Femur (tissue), 1 donor: ENCODE results near the gene SLC35E1.
"Not testable (repeated sequence)": the region's sequence is repeated elsewhere in the genome, so short reads cannot be mapped to it uniquely, and the experiment has no call there.

Experiments
- DNase-seq: peaks from one replicate; pipeline ENCODE4 v3.0.0-alpha.2; 2017

SLC35E1 gene

DNA sequence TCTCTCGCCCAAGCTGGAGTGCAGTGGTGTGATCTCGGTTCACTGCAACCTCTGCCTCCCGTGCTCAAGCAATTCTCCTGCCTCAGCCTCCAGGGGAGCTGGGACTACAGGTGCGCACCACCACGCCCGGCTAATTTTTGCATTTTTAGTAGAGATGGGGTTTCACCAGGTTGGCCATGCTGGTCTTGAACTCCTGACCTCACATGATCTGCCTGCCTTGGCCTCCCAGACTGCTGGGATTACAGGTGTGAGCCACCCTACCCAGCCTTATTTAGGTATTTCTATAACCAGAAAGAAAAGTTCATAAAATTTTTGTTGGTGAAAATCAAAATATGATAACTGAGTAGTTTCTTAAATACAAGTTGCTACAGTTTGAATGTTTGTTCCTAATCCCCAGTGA lies 28.5 kb downstream of the SLC35E1 start:
- DNase-seq: not testable (repeated sequence)

DNA sequence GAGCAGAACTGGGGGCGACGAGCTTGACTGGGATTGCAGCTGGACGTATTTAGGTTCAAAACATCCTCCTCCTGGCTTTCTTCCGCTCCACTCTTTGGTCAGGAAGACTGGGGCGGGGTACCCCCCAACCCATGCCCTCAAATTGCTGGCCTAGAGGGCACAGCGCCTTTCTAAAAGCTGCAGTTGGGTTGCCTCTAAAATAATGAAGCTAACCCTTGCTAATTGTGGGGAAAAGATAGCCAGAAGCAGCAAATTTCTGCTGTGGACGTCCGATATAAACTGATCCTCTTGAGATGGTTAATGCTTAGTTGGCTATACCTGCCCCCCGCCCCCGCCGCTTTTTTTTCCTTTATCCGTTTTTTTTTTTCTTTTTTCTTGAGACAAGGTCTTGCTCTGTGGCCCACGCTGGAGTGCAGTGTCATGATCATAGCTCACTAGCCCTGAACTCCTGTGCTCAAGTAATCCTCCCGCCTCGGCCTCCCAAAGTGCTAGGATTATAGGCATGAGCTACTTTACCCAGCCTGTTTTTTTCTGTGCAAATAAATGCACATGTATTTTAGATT lies 29.2 kb downstream of the SLC35E1 start:
- no peak for DNase-seq

DNA sequence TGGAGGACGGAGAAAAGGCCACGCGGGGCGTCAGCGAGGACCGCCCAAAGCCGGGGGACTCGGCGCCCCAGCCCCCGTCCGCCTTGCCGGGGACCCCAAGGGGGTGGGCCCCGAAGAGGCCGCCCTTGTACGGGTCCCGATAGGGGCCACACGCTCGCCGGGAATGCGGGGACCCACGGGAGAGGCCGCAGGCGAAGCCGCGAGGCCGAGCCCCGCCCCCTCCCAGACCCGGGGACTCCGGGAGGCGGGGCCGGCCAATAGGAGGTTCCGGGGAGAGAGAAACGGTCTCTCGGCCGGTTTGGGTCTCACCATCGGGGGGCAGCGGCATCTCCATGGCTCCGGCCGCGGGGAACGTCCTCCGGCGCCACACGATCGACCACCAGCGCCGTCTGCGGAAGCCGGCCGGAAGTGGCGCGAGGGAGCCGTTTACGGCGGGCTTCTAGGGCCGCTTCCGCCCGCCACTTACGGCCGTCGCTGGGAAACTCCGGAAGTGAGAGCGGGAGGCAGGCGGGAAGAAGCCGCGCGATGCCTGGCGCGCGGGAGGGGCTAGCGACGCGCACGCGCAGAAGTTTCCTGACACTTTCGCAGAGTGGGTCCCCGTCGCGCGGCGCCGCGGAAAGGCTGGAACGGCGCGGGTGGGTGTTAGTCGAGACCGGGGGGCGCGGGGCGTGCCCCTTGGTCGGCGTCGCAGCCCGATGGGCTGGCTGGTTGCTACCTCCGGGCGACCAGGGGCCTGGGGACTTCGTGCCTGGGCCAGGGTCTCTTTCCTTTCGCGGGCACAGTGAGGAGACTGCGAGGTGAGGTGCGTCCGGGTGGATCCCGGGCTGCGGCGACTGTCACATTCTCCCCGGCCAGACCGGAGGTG lies 29.9 kb downstream of the SLC35E1 start, which contains the start of gene CHERP:
Gene CHERP, minus strand, starts transcription at position 393 of the 865 bp plus-strand sequence. Its CDS starts 59 bp downstream, at position 334.
- peak; percentile 97 for DNase-seq

DNA sequence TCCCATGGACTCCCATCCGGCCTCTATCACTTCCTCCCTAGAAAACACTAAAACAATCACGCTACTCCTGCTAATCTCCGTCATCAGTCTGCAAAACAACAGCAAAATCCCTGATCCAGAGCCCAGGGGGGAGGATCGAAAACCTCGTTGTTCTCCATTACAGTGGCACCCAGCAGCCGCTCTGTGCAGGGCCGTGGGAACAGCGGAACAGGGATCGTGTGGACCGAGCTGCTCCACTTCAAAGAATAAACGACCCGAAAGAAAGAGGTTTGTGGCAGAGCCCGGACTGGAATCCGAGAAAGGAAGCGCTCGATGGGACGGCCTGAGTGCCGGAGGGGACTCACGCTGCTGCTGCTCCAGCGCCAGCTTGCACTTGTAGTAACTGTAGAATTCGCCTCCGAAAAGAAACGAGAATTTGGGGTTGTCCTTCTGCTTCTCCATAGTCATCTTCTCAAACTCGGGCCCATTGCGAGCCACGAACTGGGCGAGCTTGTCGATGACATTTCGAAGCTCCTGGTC lies 30.6 kb downstream of the SLC35E1 start:
- DNase-seq: no peak

DNA sequence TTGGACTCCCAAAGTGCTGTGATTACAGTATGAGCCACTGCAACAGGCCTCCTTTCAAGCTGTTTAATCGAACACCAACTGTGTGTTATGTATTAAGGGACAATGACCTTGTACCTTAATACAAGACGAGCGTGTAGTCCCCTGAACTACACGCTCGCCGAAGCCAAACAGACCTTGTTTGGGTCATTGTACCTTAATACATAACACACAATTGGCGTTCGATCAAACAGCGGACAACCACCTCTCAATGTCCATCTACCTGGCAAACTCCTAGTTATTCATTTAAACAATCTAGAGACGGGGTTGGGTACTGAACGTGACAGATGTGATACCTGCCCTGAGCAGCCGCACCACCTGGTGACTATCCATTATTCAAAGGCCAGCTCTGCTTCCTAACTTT lies 31.3 kb downstream of the SLC35E1 start:
- DNase-seq: no peak

DNA sequence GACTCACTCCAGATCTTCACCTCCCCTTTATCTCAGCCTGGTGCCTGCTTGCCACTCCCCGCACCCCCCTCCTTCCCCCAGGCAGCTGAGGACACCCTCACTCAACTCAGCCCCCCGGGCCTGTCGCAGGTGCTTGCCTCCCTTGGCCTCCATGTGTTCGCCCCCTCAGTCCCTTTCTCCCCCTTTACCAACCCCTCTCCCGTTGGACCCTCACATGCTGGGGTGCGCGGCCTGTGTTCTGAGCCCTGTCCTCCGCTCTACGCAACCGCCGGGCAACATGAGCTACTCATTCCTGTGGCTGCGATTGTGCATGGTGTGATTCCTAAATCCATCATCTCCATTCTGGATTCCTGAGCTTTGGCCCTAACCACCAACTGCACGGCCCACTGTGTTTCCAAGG lies 35.1 kb downstream of the SLC35E1 start:
- no peak for DNase-seq

DNA sequence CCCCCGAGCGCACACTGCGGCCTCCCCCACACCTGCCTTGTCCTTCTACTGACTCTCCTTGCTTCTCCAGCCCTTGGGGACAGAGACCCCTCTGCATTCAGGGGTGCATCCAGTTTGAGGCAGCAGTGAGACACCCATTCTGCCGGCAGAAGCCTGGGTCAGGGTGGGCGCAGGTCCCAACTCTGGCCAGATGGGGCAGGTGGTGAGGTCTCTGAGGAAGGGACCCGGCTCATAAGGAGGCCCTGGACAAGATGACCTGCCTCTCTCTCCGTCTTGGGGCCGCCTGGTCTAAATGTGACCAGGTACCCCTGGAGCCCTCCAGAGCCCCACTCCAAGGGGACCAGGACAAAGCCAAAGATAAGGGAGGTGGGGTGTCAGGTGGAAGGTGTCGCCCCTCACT lies 36.1 kb downstream of the SLC35E1 start:
- DNase-seq: no peak

DNA sequence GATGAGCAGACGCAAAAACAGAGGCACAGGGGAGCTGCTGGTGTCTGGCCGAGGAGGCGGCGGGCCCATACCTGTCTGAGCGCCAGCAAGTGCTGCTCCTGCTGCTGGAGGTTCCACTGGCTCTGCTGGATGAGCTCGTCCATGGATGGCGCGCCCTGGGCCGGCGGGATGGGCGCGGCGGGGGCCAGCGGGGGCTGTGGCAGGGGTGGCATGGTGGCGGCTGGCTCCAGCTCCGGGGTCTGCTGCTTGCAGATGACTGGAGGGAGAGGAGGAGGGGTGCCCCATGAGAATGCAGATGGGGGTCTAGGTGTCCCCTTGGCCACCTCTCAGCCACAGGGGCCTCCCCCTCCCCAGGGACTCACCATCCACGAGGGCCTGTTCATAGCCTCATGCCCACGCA lies 36.8 kb downstream of the SLC35E1 start:
- DNase-seq: no peak

DNA sequence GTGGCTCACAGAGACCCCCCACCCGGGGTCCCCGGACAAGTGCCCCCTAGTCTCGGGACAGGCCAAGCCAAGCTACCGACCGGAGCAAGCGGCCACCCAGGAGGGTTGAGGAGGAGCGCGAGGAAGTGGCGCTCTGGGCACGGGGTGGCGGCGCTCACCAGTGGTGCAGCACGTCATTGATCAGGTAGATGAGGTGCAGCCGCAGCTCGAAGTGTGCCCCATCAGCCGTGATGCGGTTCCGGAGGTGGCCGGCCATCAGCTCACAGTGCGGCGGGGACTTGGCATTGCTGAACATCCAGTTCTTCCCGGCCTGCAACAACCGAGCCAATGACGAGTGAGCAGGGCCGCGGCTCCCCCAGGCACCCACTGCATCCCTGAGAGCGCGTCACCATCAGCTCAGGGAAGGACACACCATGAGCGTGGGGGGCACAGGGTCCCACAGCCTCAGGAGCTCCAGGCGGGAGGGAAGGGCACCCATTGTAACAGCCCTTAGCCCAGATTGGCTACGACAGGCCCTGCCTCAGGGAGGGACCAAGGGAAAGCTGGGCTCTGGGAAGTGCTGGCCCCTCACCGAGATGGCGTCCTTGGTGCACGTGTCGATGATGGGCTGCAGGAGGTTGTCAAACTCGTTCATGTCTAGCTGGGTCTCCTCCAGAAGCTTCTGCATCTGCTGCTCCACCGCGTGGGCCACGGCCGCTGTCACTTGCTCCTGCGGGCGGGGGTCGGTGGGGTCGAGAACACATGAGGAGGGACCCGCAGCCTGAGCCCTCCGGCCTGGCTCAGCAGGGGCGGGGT lies 39.6 kb downstream of the SLC35E1 start:
- no peak for DNase-seq

DNA sequence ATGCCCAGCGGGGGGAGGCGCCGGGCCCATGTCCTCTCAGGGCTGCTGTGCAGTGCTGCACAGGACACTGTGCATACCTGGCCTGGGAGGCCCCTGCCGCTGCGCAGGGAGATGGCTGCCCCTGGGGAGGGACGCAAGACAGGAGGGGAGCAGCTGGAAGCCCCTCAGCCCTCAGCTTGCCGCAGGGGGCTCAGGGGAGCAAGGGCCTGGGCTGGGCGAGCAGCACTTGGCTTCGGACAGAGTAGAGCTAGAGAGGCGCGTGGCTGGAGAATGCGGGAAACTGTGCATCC lies 40.9 kb downstream of the SLC35E1 start:
- DNase-seq: no peak

DNA sequence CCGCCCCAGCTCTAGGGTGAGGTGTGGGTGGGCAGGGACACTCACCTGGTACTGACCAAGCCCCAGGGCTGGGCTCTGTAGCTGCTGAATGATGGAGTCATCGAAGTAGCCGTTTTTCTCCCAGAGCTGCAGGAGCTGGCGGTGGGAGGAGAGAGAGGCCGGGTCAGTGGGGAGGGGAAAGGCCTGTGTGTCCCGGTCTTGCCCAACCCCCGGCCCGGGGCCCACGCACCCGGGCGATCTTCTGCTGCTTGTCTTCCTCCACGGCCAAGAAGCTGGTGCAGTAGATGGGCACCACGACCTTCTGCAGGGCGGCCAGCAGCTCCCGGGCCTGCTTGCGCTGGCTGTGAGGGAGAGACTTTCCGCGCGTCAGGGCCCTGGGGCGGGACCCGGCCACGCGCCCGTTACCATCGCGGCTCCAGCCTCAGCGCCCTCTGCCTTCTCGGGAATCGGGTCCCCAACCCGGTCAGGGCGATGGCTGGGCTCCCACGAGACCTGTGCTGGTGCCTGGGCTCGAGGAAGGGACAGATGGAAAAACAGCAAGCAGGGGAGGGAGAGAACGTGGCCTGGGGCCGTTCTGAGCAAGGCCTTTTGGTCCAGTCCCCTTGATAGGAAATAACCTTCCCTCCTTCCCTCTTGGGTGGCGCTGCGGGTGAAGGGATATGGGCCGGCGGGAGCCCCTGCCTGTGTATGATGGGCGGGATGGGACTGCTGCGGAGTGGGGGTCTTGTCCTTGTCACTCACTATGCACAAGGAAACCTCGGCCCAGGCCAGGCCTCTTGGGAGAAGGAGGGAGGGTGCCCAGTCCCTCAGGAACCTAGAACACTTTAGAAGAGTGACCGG lies 41.5 kb downstream of the SLC35E1 start:
- DNase-seq: no peak

DNA sequence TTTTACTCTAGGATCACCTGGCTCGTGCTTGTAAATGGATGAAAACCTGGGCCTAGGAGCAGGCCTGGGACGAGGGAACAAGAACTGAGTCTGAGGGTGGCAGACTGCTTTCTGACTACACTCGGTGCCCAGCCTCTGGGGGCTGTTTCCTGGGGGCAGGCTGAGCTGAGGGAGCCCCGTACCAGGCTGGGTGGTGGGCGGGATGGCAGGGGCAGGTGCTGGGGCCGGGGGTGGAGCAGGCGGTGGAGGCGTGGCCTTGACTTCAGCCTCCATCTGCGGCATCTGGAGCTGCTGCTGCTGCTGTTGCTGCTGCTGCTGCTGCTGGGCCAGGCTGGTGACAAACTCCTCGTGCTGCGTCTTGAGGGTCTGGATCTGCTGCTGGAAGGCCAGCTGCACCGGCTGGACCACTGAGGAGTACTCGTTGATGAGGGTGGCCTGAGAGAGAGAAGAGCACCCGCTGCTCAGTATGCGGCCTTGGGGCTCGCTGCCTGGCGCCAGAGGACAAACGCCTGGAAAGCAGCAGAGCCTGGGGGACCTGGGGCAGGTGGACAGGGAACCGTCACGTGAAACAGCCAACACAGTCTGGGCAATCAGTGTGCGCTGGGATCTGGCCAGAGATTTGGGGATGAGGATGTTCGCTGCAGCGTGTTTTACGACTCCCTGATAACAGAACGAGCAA lies 42.6 kb downstream of the SLC35E1 start:
- DNase-seq: no peak

DNA sequence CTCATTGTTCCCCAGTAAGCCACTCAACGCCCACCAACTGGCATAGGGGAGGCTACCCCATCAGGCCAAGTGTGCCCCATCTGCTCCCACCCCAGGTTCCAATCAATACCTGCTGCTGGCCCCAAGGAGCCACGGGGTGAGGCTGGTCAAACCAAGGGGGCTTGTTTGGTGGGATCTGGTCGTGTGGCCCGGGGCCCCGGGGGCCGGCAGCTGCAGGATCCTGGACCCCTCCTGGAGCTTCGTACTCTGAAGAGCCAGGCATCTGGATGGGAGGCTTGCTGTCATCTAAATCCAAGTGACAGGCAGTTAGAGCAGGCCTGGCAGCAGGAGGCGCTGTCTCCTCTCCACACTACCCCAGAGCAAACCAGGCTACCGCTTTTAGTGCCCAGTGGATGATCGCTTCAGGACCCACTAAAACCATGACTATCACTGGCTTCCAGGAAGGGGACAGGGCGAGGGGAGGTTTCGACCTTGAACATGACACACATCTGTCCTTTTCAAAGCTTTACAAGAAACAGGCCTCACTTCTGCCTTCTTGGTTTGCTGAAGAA lies 44.2 kb downstream of the SLC35E1 start:
- no peak for DNase-seq

DNA sequence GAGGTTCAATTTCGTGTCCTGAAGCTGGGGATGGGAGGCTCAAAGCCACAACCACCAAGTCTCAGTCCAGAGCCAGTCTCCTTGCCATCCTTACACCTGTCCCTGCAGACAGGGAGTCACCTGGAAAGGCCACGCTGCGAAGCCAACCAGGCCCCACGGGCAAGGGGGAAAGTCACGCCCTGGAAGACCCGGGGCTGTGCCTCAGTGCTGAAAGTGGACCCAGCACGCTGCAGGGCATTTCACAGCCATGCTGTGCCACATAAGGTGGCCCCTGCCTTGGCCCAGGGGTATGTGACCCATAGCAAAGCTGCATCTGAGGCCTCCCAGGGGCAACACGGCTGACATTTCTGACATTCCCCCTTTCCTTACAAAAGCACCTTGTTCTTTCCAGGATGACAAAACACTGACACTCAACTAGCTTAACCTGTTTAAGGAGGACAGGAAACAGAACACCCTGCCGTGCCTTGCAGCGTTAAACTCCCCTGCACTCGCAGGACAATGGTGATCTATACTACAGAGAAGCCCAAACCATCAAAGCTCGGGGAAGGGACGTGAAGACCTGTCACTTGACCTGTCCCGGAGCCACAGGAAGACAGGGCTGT lies 44.8 kb downstream of the SLC35E1 start:
- no peak for DNase-seq

DNA sequence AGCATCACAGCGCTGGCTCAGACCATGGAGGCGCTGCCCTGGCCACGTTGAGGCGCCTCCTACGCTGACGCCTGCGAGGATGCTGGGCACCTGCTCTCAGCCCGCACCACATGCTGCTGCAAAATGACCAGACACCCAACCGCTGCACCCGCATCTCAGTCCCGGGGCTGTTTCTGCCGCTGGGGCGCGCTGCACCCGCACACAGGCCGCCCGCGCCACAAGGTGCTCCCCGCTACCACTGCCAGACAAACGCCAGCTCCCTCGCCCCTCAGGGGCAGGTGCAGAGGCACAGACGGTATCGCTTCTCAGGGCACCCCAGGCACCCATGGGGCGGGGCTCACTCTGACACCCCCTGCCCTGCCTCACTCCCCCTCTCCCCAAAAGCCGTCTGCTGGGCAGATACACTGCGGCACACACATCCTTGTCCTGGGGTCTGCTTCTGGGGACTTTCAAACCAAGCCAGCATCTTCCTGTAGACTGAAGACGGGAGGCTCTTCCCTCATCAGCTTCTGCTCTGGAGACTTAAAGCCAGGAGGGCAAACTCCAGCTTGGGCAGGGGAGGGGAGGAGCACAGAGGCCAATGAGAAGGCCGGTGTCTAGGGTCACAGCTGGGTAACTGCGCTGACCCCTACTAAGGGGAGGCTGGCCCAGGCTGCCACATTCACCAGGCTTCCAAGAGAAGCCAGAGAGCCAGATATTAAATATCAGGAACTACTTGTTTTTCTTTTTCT lies 46.3 kb downstream of the SLC35E1 start:
- DNase-seq: no peak

DNA sequence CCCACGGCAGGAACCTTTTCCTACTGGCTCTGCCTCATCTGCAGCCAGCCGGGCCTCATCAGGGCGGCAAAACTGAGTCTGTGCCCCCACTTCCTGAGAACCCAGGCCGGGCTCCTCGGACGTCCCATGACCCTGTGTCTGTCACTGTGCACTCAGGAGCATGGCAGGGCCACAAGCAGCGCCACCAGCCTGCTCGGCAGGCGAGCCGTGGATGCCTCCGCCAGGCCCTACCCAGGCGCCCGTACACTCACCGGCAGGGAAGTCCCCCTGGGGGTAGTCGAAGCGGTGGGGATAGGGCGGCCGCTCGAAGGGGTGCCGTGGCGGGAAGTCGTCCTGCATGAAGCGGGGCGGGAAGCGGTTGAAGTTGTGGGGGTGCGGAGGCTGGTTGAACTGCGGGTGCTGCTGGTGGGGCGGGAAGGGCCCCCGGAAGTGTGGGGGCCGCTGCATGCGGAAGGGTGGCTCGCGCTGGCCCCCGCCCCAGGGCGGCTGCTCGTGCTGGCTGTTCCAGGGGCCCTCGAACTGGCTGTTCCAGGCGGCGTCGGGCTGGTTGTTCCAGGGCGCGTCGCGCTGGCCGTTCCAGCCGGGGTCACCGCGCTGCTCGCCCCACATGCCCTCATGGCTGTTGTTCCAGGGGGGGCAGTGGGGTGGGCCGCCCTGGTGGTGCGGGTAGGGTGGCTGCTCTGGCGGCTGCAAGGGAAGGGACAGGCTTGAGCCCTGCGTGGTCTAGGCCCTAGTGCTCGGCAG lies 47.1 kb downstream of the SLC35E1 start:
- DNase-seq: no peak

DNA sequence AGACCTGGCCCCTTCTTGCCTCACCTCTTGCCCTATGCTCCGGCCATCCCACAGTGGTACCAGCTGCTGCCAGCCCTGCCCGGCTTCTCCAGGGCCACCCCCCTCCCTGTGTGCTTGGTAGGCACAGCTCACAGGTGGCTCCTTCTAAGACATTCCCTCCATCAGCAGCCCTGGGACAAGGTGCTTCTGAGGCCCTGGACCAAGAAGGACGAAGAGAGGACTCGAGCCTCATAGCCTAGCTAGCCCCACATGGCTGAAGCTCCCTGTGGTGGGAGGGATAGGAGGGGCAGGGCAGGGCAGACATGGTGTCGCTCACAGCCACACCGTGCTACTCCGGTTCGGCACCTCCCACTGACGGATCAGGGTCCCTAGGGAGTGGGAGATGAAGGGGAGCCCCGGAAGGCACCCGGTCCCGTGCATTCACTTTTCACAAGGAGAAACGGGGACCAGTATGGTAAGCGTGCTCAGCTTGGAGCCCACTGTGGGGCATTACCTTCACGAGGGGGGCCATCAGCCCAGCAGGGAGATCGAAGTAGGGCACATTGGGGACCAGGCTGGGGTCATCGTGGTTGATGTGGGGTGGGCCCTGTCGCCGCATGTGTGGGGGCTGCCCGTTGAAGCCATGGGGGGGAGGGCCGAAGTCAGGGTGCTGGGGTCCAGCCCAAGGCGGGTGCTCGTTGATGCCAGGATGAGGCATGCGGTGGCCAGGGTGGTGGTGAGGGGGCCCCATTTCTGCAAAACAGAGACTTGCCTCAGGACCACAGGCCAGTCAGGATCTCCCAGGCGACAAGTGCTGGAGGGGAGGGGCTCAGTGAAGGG lies 49.4 kb downstream of the SLC35E1 start:
- DNase-seq: no peak

DNA sequence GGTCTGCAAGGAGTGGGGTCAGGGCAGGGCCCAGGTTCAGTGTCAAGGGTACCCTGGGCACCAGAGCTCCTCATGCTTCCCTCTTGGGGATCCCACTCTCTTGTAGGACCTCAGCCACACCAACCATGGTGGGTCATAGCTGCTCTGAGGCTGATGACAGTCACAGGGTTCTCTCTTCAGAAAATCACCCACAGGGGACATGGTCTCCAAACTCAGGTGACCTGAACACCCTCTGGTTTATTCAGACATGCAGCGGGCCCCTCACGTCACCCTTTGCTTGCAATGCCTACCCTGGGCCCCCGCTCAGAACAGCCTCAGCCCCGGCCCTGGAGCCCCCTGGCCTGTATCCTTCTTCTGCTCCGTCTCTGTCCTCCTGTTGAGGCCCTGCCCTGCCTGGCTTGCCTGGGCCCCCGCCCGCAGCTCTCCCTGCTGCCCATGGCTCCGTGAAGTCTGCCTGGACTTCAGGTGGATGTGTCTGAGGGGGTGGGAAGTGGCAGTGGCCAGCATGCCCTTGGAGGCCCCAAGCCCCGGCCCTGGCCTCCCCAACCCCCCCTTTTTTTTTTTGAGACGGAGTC lies 50.4 kb downstream of the SLC35E1 start:
- no peak for DNase-seq
